Naive thymus-derived CD8-positive, alpha-beta T cell (primary cell): ENCODE data around the gene ARF3. TPM values are rescaled to one million over a fixed set of nuclear protein-coding genes. Genes with fewer than 3 reads are reported as not detected.

Source experiments
- ATAC-seq, 2 donors: fragments of 150-1000 bp; cut with Tn5 transposase in 1 of 2; sonication (Bioruptor Pico), chemical (Tn5 transposase) in 1 of 2; 1 replicate in 1 of 2; 2 replicates in 1 of 2; pipeline ENCODE4 v1.10.0; 2021; ENCODE audit warnings: mild to moderate bottlenecking in 2 of 2, moderate library complexity in 2 of 2
- POLR2A ChIA-PET: fragments of 350-600 bp; sonication (Branson Sonifier 250); formaldehyde crosslinking; loops from one replicate; lab custom pipeline; 2021; ENCODE audit warnings: antibody characterized with exemption; lab: Charles Lee
- DNase-seq, 10 donors: peaks; one replicate each; pipeline versions ENCODE4 v3.0.0 to v3.0.0-alpha.2; 2020 to 2022
- H3K27ac Mint-ChIP-seq, 10 donors: one replicate each; pipeline ENCODE4 v1.8.0; 2020 to 2022; ENCODE audit warnings: mild to moderate bottlenecking in 10 of 10, mixed read lengths in 10 of 10, moderate library complexity in 4 of 10, inconsistent platforms in 1 of 10
- H3K27me3 Mint-ChIP-seq, 5 donors: one replicate each; pipeline ENCODE4 v1.8.0; 2021 to 2022; ENCODE audit warnings: mixed read lengths in 5 of 5
- H3K36me3 Mint-ChIP-seq, 3 donors: one replicate each; pipeline ENCODE4 v1.8.0; 2020 to 2022; ENCODE audit warnings: mixed read lengths in 3 of 3, mild to moderate bottlenecking in 2 of 3, inconsistent platforms in 1 of 3
- H3K4me1 Mint-ChIP-seq, 4 donors: one replicate each; pipeline ENCODE4 v1.8.0; 2021 to 2022; ENCODE audit warnings: mixed read lengths in 4 of 4
- H3K4me3 Mint-ChIP-seq, 10 donors: one replicate each; pipeline ENCODE4 v1.8.0; 2020 to 2022; ENCODE audit warnings: mild to moderate bottlenecking in 10 of 10, mixed read lengths in 10 of 10, moderate library complexity in 6 of 10, inconsistent platforms in 1 of 10
- H3K9me3 Mint-ChIP-seq, 9 donors: one replicate each; pipeline ENCODE4 v1.8.0; 2020 to 2022; ENCODE audit warnings: mixed read lengths in 9 of 9, mild to moderate bottlenecking in 3 of 9, inconsistent platforms in 1 of 9, moderate library complexity in 1 of 9
- polyA plus RNA-seq, 3 donors: library from polyadenylated mRNA; unstranded; fragments of 300-500 nt; fragmentation: Illumina TruSeq; gene quantifications; one replicate each; pipeline ENCODE4 v1.2.3, GENCODE V29; 2021
- total RNA-seq, 8 experiments: library from RNA in 2 of 8; stranded (reverse) in 2 of 8; gene quantifications; one replicate each; pipeline ENCODE4 v1.2.3 and lab custom pipeline; 2021 to 2026

ARF3 gene
- total and polyA plus RNA-seq, 5 experiments from 2014 or later: 19.5 to 57.3 (median 24.4) TPM

GRCh38 chr12:48956279-48957140 lies 777 bp downstream of the ARF3 start:
- DNase-seq: peak in 2 of 10 donors; percentile 17 to 34

GRCh38 chr12:48954841-48955501 lies 2.3 kb downstream of the ARF3 start:
- peak overlapping the region in 3 of 10 donors; percentile 0 to 74 (median 29) for H3K27ac Mint-ChIP-seq
- POLR2A ChIA-PET: interaction anchor here (1.1 to 3.0 kb wide), 2 partner anchors 11 to 15 kb away, joined by 3 to 8 read pairs; no protein-coding TSS in a partner anchor
- no peaks in the 10 kb centered on the region for H3K27me3 Mint-ChIP-seq
- H3K36me3 Mint-ChIP-seq: peaks cover 0 to 18% (median 0%) of the 10 kb centered on the region in 3 donors
- H3K4me1 Mint-ChIP-seq: peaks cover 30 to 57% (median 49%) of the 10 kb centered on the region in 4 donors
- H3K9me3 Mint-ChIP-seq: no peaks in the 10 kb centered on the region
- H3K4me3 Mint-ChIP-seq: peak overlapping the region in 9 of 10 donors; percentile 1 to 98 (median 96)
- ATAC-seq (no peak), DNase-seq (no peak)

More at GRCh38 chr12:48956279-48957140, 777 bp downstream of the ARF3 start:
- H3K36me3 Mint-ChIP-seq: peaks cover 0 to 16% (median 0%) of the 10 kb centered on the region in 3 donors
- ATAC-seq: peak; percentile 41 to 47
- POLR2A ChIA-PET: interaction anchor here (0.7 to 3.0 kb wide), 13 partner anchors 9 to 757 kb away, joined by 3 to 18 read pairs (median 3); partner anchors contain the start of genes DDX23, FKBP11 and WNT1
- peaks cover 0 to 2% (median 0%) of the 10 kb centered on the region in 5 donors for H3K27me3 Mint-ChIP-seq
- H3K9me3 Mint-ChIP-seq: no peaks in the 10 kb centered on the region
- peak overlapping the region; percentile 91 to 99 (median 98) for H3K4me3 Mint-ChIP-seq
- peak overlapping the region; percentile 74 to 97 (median 94) for H3K27ac Mint-ChIP-seq
- H3K4me1 Mint-ChIP-seq: peaks cover 28 to 57% (median 49%) of the 10 kb centered on the region in 4 donors

- POLR2A ChIA-PET: interaction anchor here (0.6 kb wide), 1 partner anchor 228 kb away, joined by 4 read pairs; no protein-coding TSS in a partner anchor
- peaks cover 32 to 58% (median 50%) of the 10 kb centered on the region in 4 donors for H3K4me1 Mint-ChIP-seq
- no peak overlapping the region for H3K4me3 Mint-ChIP-seq
- H3K9me3 Mint-ChIP-seq: no peaks in the 10 kb centered on the region
- H3K36me3 Mint-ChIP-seq: peaks cover 0 to 21% (median 3%) of the 10 kb centered on the region in 3 donors
- DNase-seq (no peak), ATAC-seq (no peak)
- peak overlapping the region in 1 of 10 donors; percentile 71 for H3K27ac Mint-ChIP-seq
- H3K27me3 Mint-ChIP-seq: no peaks in the 10 kb centered on the region
Observed at GRCh38 chr12:48954061-48954460, 3.2 kb downstream of the ARF3 start.

- DNase-seq: no peak
- Mint-ChIP-seq H3K4me1 (peaks cover 32 to 63% (median 52%) of the 10 kb centered on the region in 4 donors), H3K27me3 (no peaks in the 10 kb centered on the region), H3K27ac (no peak overlapping the region), H3K36me3 (peaks cover 0 to 23% (median 3%) of the 10 kb centered on the region in 3 donors), H3K4me3 (no peak overlapping the region), H3K9me3 (no peaks in the 10 kb centered on the region)
- no peak for ATAC-seq
- POLR2A ChIA-PET: interaction anchor here (0.5 to 1.4 kb wide), 4 partner anchors 27 to 313 kb away, joined by 3 to 4 read pairs (median 3); partner anchors contain the start of gene FKBP11
Observed at GRCh38 chr12:48952691-48953090, 4.6 kb downstream of the ARF3 start.

- Mint-ChIP-seq H3K4me1 (peaks cover 25 to 49% (median 39%) of the 10 kb centered on the region in 4 donors), H3K9me3 (no peaks in the 10 kb centered on the region), H3K27ac (peak overlapping the region in 3 of 10 donors; percentile 5 to 35 (median 25)), H3K27me3 (no peaks in the 10 kb centered on the region), H3K4me3 (no peak overlapping the region), H3K36me3 (peaks cover 0 to 23% (median 5%) of the 10 kb centered on the region in 3 donors)
- DNase-seq (no peak), ATAC-seq (no peak)
- POLR2A ChIA-PET: interaction anchor here (1.0 to 1.6 kb wide), 3 partner anchors 10 to 95 kb away, joined by 3 to 5 read pairs (median 4); partner anchors contain the start of gene ARF3
Observed at GRCh38 chr12:48947727-48948126, 9.6 kb downstream of the ARF3 start.

- no peak for DNase-seq
- H3K27ac Mint-ChIP-seq: peak overlapping the region in 4 of 10 donors; percentile 56 to 79 (median 68)
- H3K9me3 Mint-ChIP-seq: no peaks in the 10 kb centered on the region
- H3K4me3 Mint-ChIP-seq: no peak overlapping the region
- POLR2A ChIA-PET: interaction anchor here (0.7 to 1.1 kb wide), 3 partner anchors 10 to 23 kb away, joined by 3 to 4 read pairs (median 3); partner anchors contain the start of gene ARF3
- ATAC-seq: no peak
- no peaks in the 10 kb centered on the region for H3K27me3 Mint-ChIP-seq
- H3K4me1 Mint-ChIP-seq: peaks cover 22 to 42% (median 34%) of the 10 kb centered on the region in 4 donors
- peaks cover 0 to 20% (median 5%) of the 10 kb centered on the region in 3 donors for H3K36me3 Mint-ChIP-seq
Observed at GRCh38 chr12:48946943-48947342, 10.3 kb downstream of the ARF3 start.

GRCh38 chr12:48946205-48946604 lies 11.1 kb downstream of the ARF3 start:
- no peak overlapping the region for H3K4me3 Mint-ChIP-seq
- H3K27me3 Mint-ChIP-seq: no peaks in the 10 kb centered on the region
- peaks cover 0 to 20% (median 5%) of the 10 kb centered on the region in 3 donors for H3K36me3 Mint-ChIP-seq
- no peak for DNase-seq
- peak overlapping the region in 3 of 10 donors; percentile 56 to 79 (median 76) for H3K27ac Mint-ChIP-seq
- POLR2A ChIA-PET: no interaction called here
- peaks cover 22 to 42% (median 34%) of the 10 kb centered on the region in 4 donors for H3K4me1 Mint-ChIP-seq
- H3K9me3 Mint-ChIP-seq: no peaks in the 10 kb centered on the region
- ATAC-seq: no peak

GRCh38 chr12:48943221-48943620 lies 14.1 kb downstream of the ARF3 start:
- Mint-ChIP-seq H3K27ac (peak overlapping the region in 5 of 10 donors; percentile 1 to 37 (median 15)), H3K9me3 (no peaks in the 10 kb centered on the region), H3K27me3 (no peaks in the 10 kb centered on the region), H3K36me3 (peaks cover 0 to 40% (median 2%) of the 10 kb centered on the region in 3 donors), H3K4me1 (peaks cover 15 to 43% (median 31%) of the 10 kb centered on the region in 4 donors), H3K4me3 (no peak overlapping the region)
- POLR2A ChIA-PET: interaction anchor here (1.0 to 1.4 kb wide), 2 partner anchors 14 to 38 kb away, joined by 3 read pairs; partner anchors contain the start of gene ARF3
- ATAC-seq (no peak), DNase-seq (no peak)

- DNase-seq (no peak), ATAC-seq (no peak)
- Mint-ChIP-seq H3K4me1 (peaks cover 15 to 38% (median 23%) of the 10 kb centered on the region in 4 donors), H3K4me3 (no peak overlapping the region), H3K36me3 (peaks cover 0 to 51% (median 1%) of the 10 kb centered on the region in 3 donors), H3K27me3 (no peaks in the 10 kb centered on the region), H3K9me3 (no peaks in the 10 kb centered on the region), H3K27ac (peak overlapping the region in 3 of 10 donors; percentile 25 to 53 (median 51))
- POLR2A ChIA-PET: interaction anchor here (0.5 to 2.2 kb wide), 4 partner anchors 82 to 198 kb away, joined by 3 to 7 read pairs (median 4); partner anchors contain the start of gene DDX23
Observed at GRCh38 chr12:48940181-48940580, 17.1 kb downstream of the ARF3 start.

- Mint-ChIP-seq H3K4me3 (no peak overlapping the region), H3K9me3 (no peaks in the 10 kb centered on the region), H3K27ac (peak overlapping the region in 2 of 10 donors; percentile 1 to 13), H3K4me1 (peaks cover 15 to 44% (median 25%) of the 10 kb centered on the region in 4 donors), H3K27me3 (no peaks in the 10 kb centered on the region), H3K36me3 (peaks cover 0 to 51% (median 1%) of the 10 kb centered on the region in 3 donors)
- ATAC-seq (no peak), DNase-seq (no peak)
- POLR2A ChIA-PET: interaction anchor here (1.0 to 4.0 kb wide), 4 partner anchors 14 to 86 kb away, joined by 3 to 18 read pairs (median 5); partner anchors contain the start of genes ARF3 and FKBP11
Observed at GRCh38 chr12:48938805-48939204, 18.5 kb downstream of the ARF3 start.

GRCh38 chr12:48937170-48937569 lies 20.1 kb downstream of the ARF3 start:
- DNase-seq (no peak), ATAC-seq (no peak)
- peaks cover 20 to 58% (median 32%) of the 10 kb centered on the region in 4 donors for H3K4me1 Mint-ChIP-seq
- POLR2A ChIA-PET: interaction anchor here (0.6 to 4.0 kb wide), 3 partner anchors 12 to 85 kb away, joined by 4 to 18 read pairs (median 14); partner anchors contain the start of genes DDX23 and FKBP11
- H3K9me3 Mint-ChIP-seq: no peaks in the 10 kb centered on the region
- H3K27ac Mint-ChIP-seq: peak overlapping the region in 8 of 10 donors; percentile 22 to 93 (median 62)
- H3K27me3 Mint-ChIP-seq: no peaks in the 10 kb centered on the region
- H3K36me3 Mint-ChIP-seq: peaks cover 0 to 51% (median 8%) of the 10 kb centered on the region in 3 donors
- peak overlapping the region in 2 of 10 donors; percentile 3 to 7 for H3K4me3 Mint-ChIP-seq
